Fibroblast of lung (primary cell): Measurements from ENCODE around the gene GNG7. TPM values are rescaled to one million over a fixed set of nuclear protein-coding genes. Genes with fewer than 3 reads are reported as not detected.
A peak's percentile ranks its signal among the peaks of the same experiment; 100 is the strongest.
"Not testable (repeated sequence)": the region's sequence is repeated elsewhere in the genome, so short reads cannot be mapped to it uniquely, and the experiment has no call there.

Experiments used
- DNase-seq, 2 donors: peaks; one replicate each; pipeline versions ENCODE4 v3.0.0 to v3.0.0-alpha.2; 2010; ENCODE audit warnings: low read depth in 2 of 2
- H2AFZ ChIP-seq: 2 replicates; pipeline ENCODE4 v1.5.1; 2012; ENCODE audit warnings: low read length, control low read depth, inconsistent platforms
- H3K27ac ChIP-seq: 2 replicates; pipeline ENCODE4 v1.5.1; 2011; ENCODE audit warnings: low read length, control low read depth; ENCODE audit not compliant: insufficient read depth
- H3K27me3 ChIP-seq: 2 replicates; pipeline ENCODE4 v1.5.1; 2011; ENCODE audit warnings: mild to moderate bottlenecking, low read length; ENCODE audit not compliant: control insufficient read depth, insufficient read depth
- H3K36me3 ChIP-seq: 2 replicates; pipeline ENCODE4 v1.5.1; 2011; ENCODE audit warnings: low read length; ENCODE audit not compliant: control insufficient read depth, insufficient read depth
- H3K4me1 ChIP-seq: 2 replicates; pipeline ENCODE4 v1.5.1; 2011; ENCODE audit warnings: low read length; ENCODE audit not compliant: control insufficient read depth, insufficient read depth; ENCODE audit errors: extremely low read depth
- H3K4me2 ChIP-seq: 2 replicates; pipeline ENCODE4 v1.5.1; 2011; ENCODE audit warnings: low read length, control low read depth; ENCODE audit not compliant: insufficient read depth; ENCODE audit errors: extremely low read depth
- H3K4me3 ChIP-seq, 4 experiments: fragments of 200-600 bp in 1 of 4; sonication (generic) in 1 of 4; replicated peaks in 1 of 4; 2 replicates each; pipeline ENCODE4 v1.5.1; 2011 to 2016; ENCODE audit warnings: low read length in 4 of 4, low read depth in 3 of 4, mild to moderate bottlenecking in 3 of 4, control low read depth in 2 of 4, inconsistent platforms in 1 of 4, mixed read lengths in 1 of 4; ENCODE audit not compliant: insufficient read depth in 1 of 4; ENCODE audit errors: control extremely low read depth in 1 of 4
- H3K79me2 ChIP-seq: 2 replicates; pipeline ENCODE4 v1.5.1; 2012; ENCODE audit warnings: mild to moderate bottlenecking, low read length, inconsistent platforms; ENCODE audit not compliant: control insufficient read depth, insufficient read depth
- H3K9ac ChIP-seq: 2 replicates; pipeline ENCODE4 v1.5.1; 2011; ENCODE audit warnings: mild to moderate bottlenecking, low read length, control low read depth; ENCODE audit not compliant: insufficient read depth
- H3K9me3 ChIP-seq: 2 replicates; pipeline ENCODE4 v1.5.1; 2012; ENCODE audit warnings: low read depth, low read length; ENCODE audit not compliant: control insufficient read depth, insufficient read depth
- H4K20me1 ChIP-seq: 2 replicates; pipeline ENCODE4 v1.5.1; 2011; ENCODE audit warnings: low read length; ENCODE audit not compliant: control insufficient read depth, insufficient read depth; ENCODE audit errors: extremely low read depth
- EZH2 ChIP-seq: IDR thresholded peaks from 2 replicates; pipeline ENCODE4 v1.5.1; 2012; ENCODE audit warnings: low read length, control low read depth, mild to moderate bottlenecking; ENCODE audit errors: missing control alignments
- polyA plus RNA-seq, 2 donors: library from polyadenylated mRNA; depleted of rRNA in 1 of 2; stranded (reverse) in 1 of 2; unstranded in 1 of 2; fragments of >200 nt; gene quantifications; 2 replicates each; pipeline ENCODE4 v1.2.1, GENCODE V29; 2011 to 2012; ENCODE audit warnings: missing spikeins in 1 of 2
- total RNA-seq: library from RNA; depleted of rRNA; stranded (reverse); fragments of >200 nt; gene quantifications from 2 replicates; pipeline ENCODE4 v1.2.1, GENCODE V29; 2014
- TF ChIP-seq, protein P1 (sequence below), 2 donors: IDR thresholded peaks in 1 of 2; conservative IDR thresholded peaks in 1 of 2; 1 replicate in 1 of 2; 2 replicates in 1 of 2; pipeline ENCODE4 v1.5.1; 2011 to 2012; ENCODE audit warnings: low read length in 2 of 2, control low read depth in 1 of 2, inconsistent platforms in 1 of 2, low read depth in 1 of 2, mild to moderate bottlenecking in 1 of 2

The GNG7 gene
- total and polyA plus RNA-seq, 2 donors (not counting 1 experiment from before 2014, with no cell fraction given): 0.27 to 0.83 TPM

DNA sequence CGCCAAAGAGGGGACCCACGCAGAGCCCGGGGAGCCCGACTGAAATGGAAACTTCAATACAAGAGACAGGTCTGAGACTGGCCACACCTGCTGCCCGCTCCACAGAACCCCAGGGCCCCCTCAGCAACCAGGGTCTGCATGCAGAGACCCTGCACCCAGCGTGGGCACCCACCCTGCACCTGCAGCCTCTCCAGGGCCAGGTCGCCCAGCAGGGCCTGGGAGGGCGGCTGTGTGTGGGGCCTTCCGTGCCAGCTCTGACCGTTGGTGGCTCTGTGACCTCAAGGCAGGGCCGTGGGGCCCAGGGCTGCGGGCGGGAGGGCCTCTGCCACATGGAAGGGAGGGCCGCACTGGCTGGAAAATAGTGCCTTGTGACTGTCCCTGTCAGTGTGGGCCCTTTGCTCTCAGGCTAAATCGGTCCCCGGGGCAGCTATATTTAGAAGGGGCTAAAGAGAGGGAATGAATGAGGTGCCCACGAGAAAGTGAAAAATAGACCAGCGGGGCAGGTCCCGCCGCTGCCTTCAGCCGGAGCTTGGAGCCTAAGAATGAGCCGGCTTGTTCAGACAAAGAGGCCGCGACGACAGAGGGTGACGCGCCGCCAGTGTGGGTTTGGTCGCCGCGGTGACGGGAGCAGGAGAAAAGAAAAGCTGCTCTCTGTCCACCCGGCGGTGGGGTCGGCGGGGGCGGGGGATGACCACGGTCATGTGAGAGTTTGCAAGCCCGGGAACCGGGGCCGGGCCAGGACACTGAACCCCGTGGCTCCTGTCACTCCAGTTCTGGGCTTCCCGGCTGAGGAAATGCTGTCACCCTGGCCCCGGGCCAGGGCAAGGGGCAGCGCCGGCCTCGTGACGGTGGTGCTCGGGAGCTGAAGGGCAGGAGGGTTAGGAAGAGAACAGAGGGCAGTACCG lies 156.1 kb downstream of the GNG7 start:
- Histone ChIP-seq H3K27ac (peak overlapping the region; percentile 62), H3K9me3 (no peaks in the 10 kb centered on the region), H3K9ac (peak overlapping the region; percentile 52), H3K27me3 (no peaks in the 10 kb centered on the region), H3K4me2 (no peak overlapping the region), H3K4me1 (peaks cover 24% of the 10 kb centered on the region), H3K4me3 (no peak overlapping the region), H4K20me1 (no peaks in the 10 kb centered on the region), H3K36me3 (no peaks in the 10 kb centered on the region), H3K79me2 (no peaks in the 10 kb centered on the region), H2AFZ (no peak overlapping the region)
- peak; percentile 38 to 59 for DNase-seq
- no peak for TF ChIP-seq EZH2
- TF ChIP-seq, protein P1, sequence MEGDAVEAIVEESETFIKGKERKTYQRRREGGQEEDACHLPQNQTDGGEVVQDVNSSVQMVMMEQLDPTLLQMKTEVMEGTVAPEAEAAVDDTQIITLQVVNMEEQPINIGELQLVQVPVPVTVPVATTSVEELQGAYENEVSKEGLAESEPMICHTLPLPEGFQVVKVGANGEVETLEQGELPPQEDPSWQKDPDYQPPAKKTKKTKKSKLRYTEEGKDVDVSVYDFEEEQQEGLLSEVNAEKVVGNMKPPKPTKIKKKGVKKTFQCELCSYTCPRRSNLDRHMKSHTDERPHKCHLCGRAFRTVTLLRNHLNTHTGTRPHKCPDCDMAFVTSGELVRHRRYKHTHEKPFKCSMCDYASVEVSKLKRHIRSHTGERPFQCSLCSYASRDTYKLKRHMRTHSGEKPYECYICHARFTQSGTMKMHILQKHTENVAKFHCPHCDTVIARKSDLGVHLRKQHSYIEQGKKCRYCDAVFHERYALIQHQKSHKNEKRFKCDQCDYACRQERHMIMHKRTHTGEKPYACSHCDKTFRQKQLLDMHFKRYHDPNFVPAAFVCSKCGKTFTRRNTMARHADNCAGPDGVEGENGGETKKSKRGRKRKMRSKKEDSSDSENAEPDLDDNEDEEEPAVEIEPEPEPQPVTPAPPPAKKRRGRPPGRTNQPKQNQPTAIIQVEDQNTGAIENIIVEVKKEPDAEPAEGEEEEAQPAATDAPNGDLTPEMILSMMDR (conservative IDR thresholded peaks at IDR 0.05 in 1 of 2, IDR thresholded peaks at IDR 0.05 in 1 of 2; ENCODE audit: low read depth in 1 of 2, low read length in 2 of 2): no peak

DNA sequence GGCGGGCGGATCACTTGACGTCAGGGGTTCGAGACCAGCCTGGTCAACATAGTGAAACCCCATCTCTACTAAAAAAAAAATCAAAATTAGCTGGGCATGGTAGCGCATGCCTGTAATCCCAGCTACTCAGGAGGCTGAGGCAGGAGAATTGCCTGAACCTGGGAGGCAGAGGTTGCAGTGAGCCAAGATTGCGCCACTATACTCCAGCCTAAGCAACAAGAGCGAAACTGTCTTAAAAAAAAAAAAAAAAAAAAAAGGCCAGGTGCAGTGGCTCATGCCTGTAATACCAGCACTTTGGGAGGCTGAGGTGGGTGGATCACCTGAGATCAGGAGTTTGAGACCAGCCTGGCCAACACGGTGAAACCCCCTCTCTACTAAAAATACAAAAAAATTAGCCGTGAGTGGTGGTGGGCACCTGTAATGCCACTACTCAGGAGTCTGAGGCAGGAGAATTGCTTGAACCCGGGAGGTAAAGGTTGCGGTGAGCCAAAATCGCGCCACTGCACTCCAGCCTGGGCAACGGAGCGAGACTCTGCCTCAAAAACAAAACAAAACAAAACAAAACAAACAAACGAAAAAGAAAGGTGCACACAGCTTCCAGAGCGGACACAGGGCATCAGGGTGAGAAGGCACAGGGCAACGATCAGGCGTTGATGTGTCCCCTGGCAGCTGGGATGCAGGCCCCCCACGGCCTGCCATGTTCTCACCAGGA lies 156.9 kb downstream of the GNG7 start:
- H4K20me1 ChIP-seq, H3K4me3 ChIP-seq, H2AFZ ChIP-seq, H3K9me3 ChIP-seq, H3K79me2 ChIP-seq, H3K4me2 ChIP-seq, H3K36me3 ChIP-seq, DNase-seq, H3K9ac ChIP-seq, H3K27me3 ChIP-seq: not testable (repeated sequence)
- peak overlapping the region; percentile 62 for H3K27ac ChIP-seq
- H3K4me1 ChIP-seq: peaks cover 29% of the 10 kb centered on the region

DNA sequence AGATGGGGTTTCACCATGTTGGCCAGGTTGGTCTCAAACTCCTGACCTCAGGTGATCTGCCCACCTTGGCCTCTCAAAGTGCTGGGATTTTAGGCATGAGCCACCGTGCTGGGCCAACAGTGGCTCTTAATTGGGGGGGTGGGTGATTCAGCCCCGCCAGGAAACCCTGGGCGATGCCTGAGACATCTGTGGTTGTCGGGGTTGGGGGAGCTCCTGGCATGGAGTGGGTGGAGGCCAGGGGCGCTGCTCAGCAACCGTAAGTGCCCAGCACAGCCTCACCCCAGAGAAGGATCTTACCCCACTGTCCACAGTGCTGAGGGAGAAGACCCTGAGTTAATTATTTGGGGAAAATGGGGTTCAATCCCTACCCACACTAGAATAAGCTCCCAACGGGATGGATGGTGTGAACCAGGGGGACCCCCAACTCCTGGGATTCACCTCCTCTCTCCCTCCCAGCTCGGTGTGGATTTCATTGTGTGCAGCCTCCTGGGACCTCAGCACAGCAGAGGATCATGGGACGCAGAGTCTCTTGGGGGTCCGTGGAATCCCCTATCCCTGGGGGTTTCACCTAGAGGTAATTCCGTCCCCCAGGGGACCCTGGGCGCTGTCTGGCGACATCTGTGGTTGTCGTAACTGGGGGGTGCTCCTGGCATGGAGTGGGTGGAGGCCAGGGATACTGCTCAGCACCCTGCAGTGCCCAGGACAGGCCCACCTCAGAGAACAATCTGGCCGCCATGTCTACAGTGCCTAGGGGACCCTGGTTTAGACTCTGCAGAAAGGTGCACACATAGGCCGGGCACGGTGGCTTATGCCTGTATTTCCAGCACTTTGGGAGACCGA lies 157.7 kb downstream of the GNG7 start:
- Histone ChIP-seq H3K9ac (peak overlapping the region; percentile 45), H3K9me3 (no peaks in the 10 kb centered on the region), H3K4me3 (no peak overlapping the region), H3K27ac (peak overlapping the region; percentile 95), H3K4me2 (no peak overlapping the region), H3K27me3 (no peaks in the 10 kb centered on the region), H3K36me3 (no peaks in the 10 kb centered on the region), H3K4me1 (peaks cover 36% of the 10 kb centered on the region), H2AFZ (no peak overlapping the region), H4K20me1 (no peaks in the 10 kb centered on the region), H3K79me2 (no peaks in the 10 kb centered on the region)
- DNase-seq: peak in 1 of 2 donors; percentile 31
- TF ChIP-seq, protein P1 (conservative IDR thresholded peaks at IDR 0.05 in 1 of 2, IDR thresholded peaks at IDR 0.05 in 1 of 2; ENCODE audit: low read depth in 1 of 2, low read length in 2 of 2): no peak
- TF ChIP-seq EZH2: no peak
